ENCODE results near the gene TMEM17. TPM values are rescaled to one million over a fixed set of nuclear protein-coding genes. Genes with fewer than 3 reads are reported as not detected.

The TMEM17 gene
- total and polyA plus RNA-seq, 4 experiments from 2014 or later = not detected

- Mint-ChIP-seq H3K4me1 (no peaks in the 10 kb centered on the region), H3K4me3 (no peak overlapping the region), H3K36me3 (no peaks in the 10 kb centered on the region), H3K9me3 (no peaks in the 10 kb centered on the region), H3K27me3 (peaks cover 3 to 4% of the 10 kb centered on the region in 2 donors), H3K27ac (no peak overlapping the region)
- H3K4me3 ChIP-seq (ENCODE audit: low read length in 2 of 2) = no peak overlapping the region
- H3K36me3 ChIP-seq (ENCODE audit: insufficient read depth, low read length) = no peaks in the 10 kb centered on the region
- CTCF ChIA-PET (ENCODE audit: partially characterized antibody) = interaction anchor here (0.6 to 6.2 kb wide), 2 partner anchors 314 to 1401 kb away, joined by 3 to 207 read pairs; no protein-coding TSS in a partner anchor
- peaks cover 4% of the 10 kb centered on the region for H3K4me1 ChIP-seq (ENCODE audit: insufficient read depth, low read length)
- no peak overlapping the region for H3K27ac ChIP-seq (ENCODE audit: low read depth, low read length)
- no peak for DNase-seq
- H3K9me3 ChIP-seq (ENCODE audit: control insufficient read depth in 1 of 2, low read length in 2 of 2) = no peaks in the 10 kb centered on the region
- POLR2A ChIA-PET (ENCODE audit: partially characterized antibody) = no interaction called here
- intact Hi-C loops (cut with micrococcal nuclease) = loop anchor here (5.0 kb wide), 2 partner anchors 1028 to 1403 kb away; no protein-coding TSS in a partner anchor
- no peaks in the 10 kb centered on the region for H3K27me3 ChIP-seq (ENCODE audit: insufficient read depth, low read length)
These were observed 46.9 kb downstream of the TMEM17 start for GRCh38 chr2:62459106-62459505.

DNA sequence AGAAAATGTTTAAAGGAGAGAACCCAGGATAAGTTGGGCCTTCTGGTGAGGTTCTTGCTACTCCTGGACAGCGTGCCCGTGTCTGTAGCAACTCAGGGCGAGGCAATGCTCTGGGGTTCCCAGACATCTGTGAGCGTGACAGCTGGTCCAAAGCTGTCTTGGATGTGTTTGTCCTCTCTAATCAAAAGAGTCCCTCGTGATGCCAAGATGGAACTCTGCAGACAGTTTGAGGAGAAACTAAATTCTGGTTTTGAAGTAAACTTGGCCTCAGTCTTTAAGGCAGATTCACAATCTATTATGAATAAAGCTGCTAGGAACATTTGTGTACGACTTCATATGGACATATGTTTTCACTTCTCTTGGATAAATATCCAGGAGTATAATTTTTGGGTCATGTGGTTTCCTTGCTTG, 47.3 kb downstream of the TMEM17 start:
- DNase-seq = no peak
- H3K27me3 ChIP-seq (ENCODE audit: insufficient read depth, low read length) = no peaks in the 10 kb centered on the region
- Mint-ChIP-seq H3K9me3 (no peaks in the 10 kb centered on the region), H3K27ac (no peak overlapping the region), H3K27me3 (peaks cover 3 to 4% of the 10 kb centered on the region in 2 donors), H3K4me1 (no peaks in the 10 kb centered on the region), H3K36me3 (no peaks in the 10 kb centered on the region), H3K4me3 (no peak overlapping the region)
- H3K27ac ChIP-seq (ENCODE audit: low read depth, low read length) = no peak overlapping the region
- H3K36me3 ChIP-seq (ENCODE audit: insufficient read depth, low read length) = no peaks in the 10 kb centered on the region
- H3K9me3 ChIP-seq (ENCODE audit: control insufficient read depth in 1 of 2, low read length in 2 of 2) = no peaks in the 10 kb centered on the region
- intact Hi-C loops (cut with micrococcal nuclease) = loop anchor here (5.0 kb wide), 2 partner anchors 1029 to 1404 kb away; no protein-coding TSS in a partner anchor
- CTCF ChIA-PET (ENCODE audit: partially characterized antibody) = interaction anchor here (1.8 to 6.2 kb wide), 5 partner anchors 8 to 1030 kb away, joined by 4 to 207 read pairs (median 10); no protein-coding TSS in a partner anchor
- peaks cover 4% of the 10 kb centered on the region for H3K4me1 ChIP-seq (ENCODE audit: insufficient read depth, low read length)
- H3K4me3 ChIP-seq (ENCODE audit: low read length in 2 of 2) = no peak overlapping the region
- POLR2A ChIA-PET (ENCODE audit: partially characterized antibody) = no interaction called here

- Histone ChIP-seq H3K27me3 (ENCODE audit: insufficient read depth, low read length) (no peaks in the 10 kb centered on the region), H3K4me3 (ENCODE audit: low read length in 2 of 2) (no peak overlapping the region), H3K27ac (ENCODE audit: low read depth, low read length) (no peak overlapping the region), H3K9me3 (ENCODE audit: control insufficient read depth in 1 of 2, low read length in 2 of 2) (no peaks in the 10 kb centered on the region), H3K4me1 (ENCODE audit: insufficient read depth, low read length) (peaks cover 4% of the 10 kb centered on the region), H3K36me3 (ENCODE audit: insufficient read depth, low read length) (no peaks in the 10 kb centered on the region)
- H3K36me3 Mint-ChIP-seq = no peaks in the 10 kb centered on the region
- no peaks in the 10 kb centered on the region for H3K9me3 Mint-ChIP-seq
- POLR2A ChIA-PET (ENCODE audit: partially characterized antibody) = no interaction called here
- no peak for DNase-seq
- CTCF ChIA-PET (ENCODE audit: partially characterized antibody) = interaction anchor here (0.9 to 6.2 kb wide), 15 partner anchors 8 to 1085 kb away, joined by 3 to 207 read pairs (median 6); no protein-coding TSS in a partner anchor
- H3K27ac Mint-ChIP-seq = no peak overlapping the region
- no peaks in the 10 kb centered on the region for H3K4me1 Mint-ChIP-seq
- no peak overlapping the region for H3K4me3 Mint-ChIP-seq
- intact Hi-C loops (cut with micrococcal nuclease) = loop anchor here (5.0 kb wide), 2 partner anchors 1029 to 1404 kb away; no protein-coding TSS in a partner anchor
- peaks cover 3 to 4% of the 10 kb centered on the region in 2 donors for H3K27me3 Mint-ChIP-seq
These were observed 47.8 kb downstream of the TMEM17 start for GRCh38 chr2:62458206-62458641.

- ChIA-PET POLR2A (ENCODE audit: partially characterized antibody) (no interaction called here), CTCF (ENCODE audit: partially characterized antibody) (interaction anchor here (0.7 to 6.2 kb wide), 22 partner anchors 9 to 1086 kb away, joined by 3 to 207 read pairs (median 6); no protein-coding TSS in a partner anchor)
- Histone ChIP-seq H3K4me3 (ENCODE audit: low read length in 2 of 2) (no peak overlapping the region), H3K27ac (ENCODE audit: low read depth, low read length) (no peak overlapping the region), H3K36me3 (ENCODE audit: insufficient read depth, low read length) (no peaks in the 10 kb centered on the region), H3K4me1 (ENCODE audit: insufficient read depth, low read length) (peaks cover 4% of the 10 kb centered on the region), H3K9me3 (ENCODE audit: control insufficient read depth in 1 of 2, low read length in 2 of 2) (no peaks in the 10 kb centered on the region), H3K27me3 (ENCODE audit: insufficient read depth, low read length) (no peaks in the 10 kb centered on the region)
- Mint-ChIP-seq H3K27ac (no peak overlapping the region), H3K4me3 (peak overlapping the region in 7 of 8 donors; percentile 25 to 70 (median 50)), H3K27me3 (peaks cover 3 to 4% of the 10 kb centered on the region in 2 donors), H3K9me3 (no peaks in the 10 kb centered on the region), H3K4me1 (no peaks in the 10 kb centered on the region), H3K36me3 (no peaks in the 10 kb centered on the region)
- DNase-seq = no peak
- intact Hi-C loops (cut with micrococcal nuclease) = loop anchor here (1.0 to 5.0 kb wide), 3 partner anchors 318 to 1405 kb away; no protein-coding TSS in a partner anchor
These were observed 48.4 kb downstream of the TMEM17 start for GRCh38 chr2:62457556-62457955.

- ChIA-PET POLR2A (ENCODE audit: partially characterized antibody) (no interaction called here), CTCF (ENCODE audit: partially characterized antibody) (interaction anchor here (0.7 to 6.2 kb wide), 27 partner anchors 9 to 1086 kb away, joined by 3 to 207 read pairs (median 6); no protein-coding TSS in a partner anchor)
- Histone ChIP-seq H3K4me1 (ENCODE audit: insufficient read depth, low read length) (peaks cover 4% of the 10 kb centered on the region), H3K4me3 (ENCODE audit: low read length in 2 of 2) (peak overlapping the region in 1 of 2 donors; percentile 24), H3K36me3 (ENCODE audit: insufficient read depth, low read length) (no peaks in the 10 kb centered on the region), H3K27me3 (ENCODE audit: insufficient read depth, low read length) (no peaks in the 10 kb centered on the region), H3K9me3 (ENCODE audit: control insufficient read depth in 1 of 2, low read length in 2 of 2) (no peaks in the 10 kb centered on the region), H3K27ac (ENCODE audit: low read depth, low read length) (no peak overlapping the region)
- Mint-ChIP-seq H3K36me3 (no peaks in the 10 kb centered on the region), H3K4me1 (no peaks in the 10 kb centered on the region), H3K9me3 (no peaks in the 10 kb centered on the region), H3K27ac (peak overlapping the region in 1 of 7 donors; percentile 66), H3K4me3 (peak overlapping the region in 7 of 8 donors; percentile 24 to 70 (median 50)), H3K27me3 (peaks cover 3 to 4% of the 10 kb centered on the region in 2 donors)
- peak in 4 of 5 donors; percentile 50 to 65 (median 54) for DNase-seq
- intact Hi-C loops (cut with micrococcal nuclease) = loop anchor here (1.0 to 5.0 kb wide), 3 partner anchors 318 to 1405 kb away; no protein-coding TSS in a partner anchor
These were observed 49.1 kb downstream of the TMEM17 start for GRCh38 chr2:62456721-62457539.

DNA sequence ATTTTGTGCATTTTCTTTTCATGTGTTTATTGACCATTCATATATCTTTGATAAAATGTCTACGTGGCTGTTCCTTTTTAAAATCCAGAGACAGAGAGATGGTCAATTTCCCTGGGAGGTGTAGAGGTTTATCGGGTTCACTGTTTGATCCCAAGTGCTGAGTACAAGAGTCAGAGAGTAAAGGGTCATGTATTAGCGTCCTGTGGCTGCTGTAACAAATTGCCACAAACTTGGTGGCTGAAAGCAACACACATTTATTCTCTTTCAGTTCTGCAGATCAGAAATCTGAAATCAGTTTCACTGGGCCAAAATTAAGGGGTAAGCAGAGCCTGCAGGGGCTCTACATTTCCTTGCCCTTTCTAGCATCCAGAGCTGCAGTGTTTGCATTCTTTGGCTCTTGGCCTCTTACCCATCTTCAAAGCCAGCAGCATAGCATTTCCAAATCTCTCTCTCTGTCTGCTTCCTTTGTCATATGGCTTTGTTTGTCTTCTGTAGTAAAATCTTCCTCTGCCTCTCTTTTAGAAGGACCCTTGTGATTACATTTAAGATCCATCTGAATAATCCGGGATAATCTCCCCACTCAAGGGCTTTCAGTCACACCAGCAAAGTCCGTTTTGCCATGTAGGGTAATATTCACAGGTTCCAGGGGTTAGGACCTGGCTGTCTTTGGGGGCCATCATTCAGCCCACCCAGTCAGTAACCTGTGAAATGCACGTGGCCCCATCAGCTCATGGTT, 49.9 kb downstream of the TMEM17 start:
- H3K4me3 ChIP-seq (ENCODE audit: low read length in 2 of 2) = no peak overlapping the region
- H3K36me3 ChIP-seq (ENCODE audit: insufficient read depth, low read length) = no peaks in the 10 kb centered on the region
- peak overlapping the region in 1 of 8 donors; percentile 21 for H3K4me3 Mint-ChIP-seq
- H3K27me3 ChIP-seq (ENCODE audit: insufficient read depth, low read length) = no peaks in the 10 kb centered on the region
- peaks cover 4% of the 10 kb centered on the region for H3K4me1 ChIP-seq (ENCODE audit: insufficient read depth, low read length)
- no peaks in the 10 kb centered on the region for H3K9me3 Mint-ChIP-seq
- peaks cover 3 to 4% of the 10 kb centered on the region in 2 donors for H3K27me3 Mint-ChIP-seq
- H3K36me3 Mint-ChIP-seq = no peaks in the 10 kb centered on the region
- no peak overlapping the region for H3K27ac ChIP-seq (ENCODE audit: low read depth, low read length)
- intact Hi-C loops (cut with micrococcal nuclease) = loop anchor here (5.0 kb wide), 2 partner anchors 1031 to 1406 kb away; no protein-coding TSS in a partner anchor
- CTCF ChIA-PET (ENCODE audit: partially characterized antibody) = interaction anchor here (0.7 to 6.2 kb wide), 16 partner anchors 8 to 969 kb away, joined by 3 to 207 read pairs (median 7); no protein-coding TSS in a partner anchor
- no peaks in the 10 kb centered on the region for H3K4me1 Mint-ChIP-seq
- no peaks in the 10 kb centered on the region for H3K9me3 ChIP-seq (ENCODE audit: control insufficient read depth in 1 of 2, low read length in 2 of 2)
- POLR2A ChIA-PET (ENCODE audit: partially characterized antibody) = no interaction called here
- peak overlapping the region in 1 of 7 donors; percentile 66 for H3K27ac Mint-ChIP-seq
- no peak for DNase-seq

Data from CD4-positive, alpha-beta memory T cell (primary cell).